Measurements from ENCODE around the gene SLC12A5. TPM values are rescaled to one million over a fixed set of nuclear protein-coding genes. Genes with fewer than 3 reads are reported as not detected.
"Not testable (repeated sequence)": the region's sequence is repeated elsewhere in the genome, so short reads cannot be mapped to it uniquely, and the experiment has no call there.

The SLC12A5 gene
- total RNA-seq, 1 donor from 2014 or later: not detected

- Mint-ChIP-seq H3K4me3 (ENCODE audit: unreplicated experiment) (no peak overlapping the region), H3K4me1 (ENCODE audit: unreplicated experiment) (peaks cover 6% of the 10 kb centered on the region), H3K9me3 (ENCODE audit: unreplicated experiment) (no peaks in the 10 kb centered on the region), H3K36me3 (ENCODE audit: unreplicated experiment) (no peaks in the 10 kb centered on the region), H3K27me3 (ENCODE audit: unreplicated experiment) (peaks cover 19% of the 10 kb centered on the region), H3K27ac (ENCODE audit: unreplicated experiment) (no peak overlapping the region)
- DNase-seq (ENCODE audit: extremely low spot score, unreplicated experiment): no peak
- TF ChIP-seq CTCF (IDR thresholded peaks at IDR 0.05): no peak
Measured at GRCh38 chr20:45991616-45992015, 37.4 kb upstream of the SLC12A5 start.

- Mint-ChIP-seq H3K4me1 (ENCODE audit: unreplicated experiment) (peaks cover 6% of the 10 kb centered on the region), H3K9me3 (ENCODE audit: unreplicated experiment) (no peaks in the 10 kb centered on the region), H3K4me3 (ENCODE audit: unreplicated experiment) (no peak overlapping the region), H3K27me3 (ENCODE audit: unreplicated experiment) (peaks cover 23% of the 10 kb centered on the region), H3K36me3 (ENCODE audit: unreplicated experiment) (no peaks in the 10 kb centered on the region), H3K27ac (ENCODE audit: unreplicated experiment) (no peak overlapping the region)
- DNase-seq (ENCODE audit: extremely low spot score, unreplicated experiment): no peak
- no peak for TF ChIP-seq CTCF (IDR thresholded peaks at IDR 0.05)
Measured at GRCh38 chr20:45993197-45993951, 35.6 kb upstream of the SLC12A5 start.

DNA sequence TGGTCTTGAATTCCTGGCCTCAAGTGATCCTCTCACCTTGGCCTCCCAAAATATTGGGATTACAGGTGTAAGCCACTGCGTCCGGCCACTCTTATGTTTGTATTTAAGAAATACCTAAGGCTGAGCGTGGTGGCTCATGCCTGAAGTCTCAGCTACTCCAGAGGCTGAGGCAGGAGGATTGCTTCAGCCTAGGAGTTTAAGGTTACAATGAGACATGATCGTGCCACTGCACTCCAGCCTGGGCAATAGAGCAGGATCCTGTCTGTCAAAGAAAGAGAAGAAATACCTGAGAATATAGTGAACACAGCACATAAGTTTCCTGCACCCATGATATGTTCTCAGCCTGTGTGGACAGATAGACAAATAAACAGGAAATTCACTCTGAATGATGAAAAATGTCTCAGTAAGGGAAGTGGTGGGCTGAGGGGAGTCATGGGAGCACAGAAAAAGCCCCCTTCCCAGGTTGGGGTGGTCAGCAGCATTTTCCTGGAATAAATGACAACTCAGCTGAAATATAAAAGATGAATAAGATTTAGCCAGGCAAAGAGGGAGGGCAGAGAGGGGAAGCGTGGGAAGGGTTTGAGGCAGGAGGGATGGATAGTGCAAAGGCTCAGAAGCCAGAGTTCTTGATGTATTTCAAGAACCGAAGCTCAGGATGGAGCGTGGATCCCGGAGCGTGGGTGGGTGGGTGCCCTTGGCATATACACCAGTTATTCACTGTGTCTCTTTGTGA lies 34.1 kb upstream of the SLC12A5 start:
- peaks cover 6% of the 10 kb centered on the region for H3K4me1 Mint-ChIP-seq (ENCODE audit: unreplicated experiment)
- peaks cover 26% of the 10 kb centered on the region for H3K27me3 Mint-ChIP-seq (ENCODE audit: unreplicated experiment)
- no peak for TF ChIP-seq CTCF (IDR thresholded peaks at IDR 0.05)
- DNase-seq (ENCODE audit: extremely low spot score, unreplicated experiment): no peak
- H3K36me3 Mint-ChIP-seq (ENCODE audit: unreplicated experiment): no peaks in the 10 kb centered on the region
- H3K9me3 Mint-ChIP-seq (ENCODE audit: unreplicated experiment): no peaks in the 10 kb centered on the region
- H3K27ac Mint-ChIP-seq (ENCODE audit: unreplicated experiment): no peak overlapping the region
- no peak overlapping the region for H3K4me3 Mint-ChIP-seq (ENCODE audit: unreplicated experiment)

DNA sequence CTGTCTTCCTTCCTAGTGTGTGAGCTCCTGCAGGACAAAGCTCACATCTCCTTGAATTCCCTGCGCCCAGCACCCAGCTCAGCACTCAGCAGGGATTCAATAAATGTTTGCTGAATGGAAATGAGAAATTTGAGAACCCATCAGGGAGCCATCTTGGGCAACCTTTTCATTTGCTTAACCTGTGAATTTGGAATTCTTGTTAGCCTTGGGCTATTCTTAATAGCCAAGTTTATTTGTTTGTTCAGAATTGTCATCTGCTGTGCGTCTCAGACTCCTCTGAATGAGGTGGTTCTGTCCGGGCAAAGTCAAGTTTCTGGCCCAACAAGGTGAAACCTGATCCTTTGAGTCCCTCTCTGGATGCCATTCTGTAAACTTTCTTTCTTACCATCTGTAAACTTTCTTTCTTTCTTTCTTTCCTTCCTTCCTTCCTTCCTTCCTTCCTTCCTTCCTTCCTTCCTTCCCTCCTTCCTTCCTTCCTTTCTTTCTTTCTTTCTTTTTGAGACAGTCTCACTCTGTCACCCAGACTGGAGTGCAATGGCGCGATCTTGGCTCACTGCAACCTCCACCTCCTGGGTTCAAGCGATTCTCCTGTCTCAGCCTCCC lies 33.4 kb upstream of the SLC12A5 start:
- H3K4me1 Mint-ChIP-seq (ENCODE audit: unreplicated experiment); H3K4me3 Mint-ChIP-seq (ENCODE audit: unreplicated experiment); DNase-seq (ENCODE audit: extremely low spot score, unreplicated experiment); H3K27ac Mint-ChIP-seq (ENCODE audit: unreplicated experiment); H3K36me3 Mint-ChIP-seq (ENCODE audit: unreplicated experiment); H3K9me3 Mint-ChIP-seq (ENCODE audit: unreplicated experiment): not testable (repeated sequence)
- peaks cover 29% of the 10 kb centered on the region for H3K27me3 Mint-ChIP-seq (ENCODE audit: unreplicated experiment)

- Mint-ChIP-seq H3K4me1 (ENCODE audit: unreplicated experiment) (peaks cover 6% of the 10 kb centered on the region), H3K27me3 (ENCODE audit: unreplicated experiment) (peaks cover 39% of the 10 kb centered on the region), H3K9me3 (ENCODE audit: unreplicated experiment) (no peaks in the 10 kb centered on the region), H3K36me3 (ENCODE audit: unreplicated experiment) (no peaks in the 10 kb centered on the region), H3K4me3 (ENCODE audit: unreplicated experiment) (no peak overlapping the region), H3K27ac (ENCODE audit: unreplicated experiment) (no peak overlapping the region)
- TF ChIP-seq CTCF (IDR thresholded peaks at IDR 0.05): no peak
- DNase-seq (ENCODE audit: extremely low spot score, unreplicated experiment): no peak
Measured at GRCh38 chr20:45997187-45997586, 31.8 kb upstream of the SLC12A5 start.

Measured in osteocyte (in vitro differentiated cells).